Calu3 (cell line): Measurements from ENCODE around the gene COMMD3. TPM values are rescaled to one million over a fixed set of nuclear protein-coding genes. Genes with fewer than 3 reads are reported as not detected.
A peak's percentile ranks its signal among the peaks of the same experiment; 100 is the strongest.

Experiments
- Bru-seq: library from RNA; stranded (reverse); fragments of 400-500 nt; gene quantifications from one replicate; lab custom pipeline; 2021; lab: Mats Ljungman, UMichigan
- BruChase-seq, 2 experiments: library from RNA; stranded (reverse); fragments of 400-500 nt; gene quantifications; one replicate each; lab custom pipeline; 2021; lab: Mats Ljungman, UMichigan
- BruUV-seq: library from RNA; stranded (reverse); fragments of 400-500 nt; replicated peaks from 2 replicates; lab custom pipeline; 2021; lab: Mats Ljungman, UMichigan
- CTCF ChIA-PET: fragments of 300-600 bp; sonication (Branson Sonifier 250); formaldehyde crosslinking; loops from one replicate; lab custom pipeline; 2022; ENCODE audit warnings: antibody characterized with exemption; lab: Charles Lee
- DNase-seq: peaks from one replicate; pipeline ENCODE4 v3.0.0; 2022
- H3K27ac Mint-ChIP-seq: one replicate; pipeline ENCODE4 v1.8.0; 2022; ENCODE audit warnings: mixed read lengths; ENCODE audit not compliant: unreplicated experiment
- H3K27me3 Mint-ChIP-seq: one replicate; pipeline ENCODE4 v1.8.0; 2022; ENCODE audit warnings: mixed read lengths; ENCODE audit not compliant: unreplicated experiment
- H3K36me3 Mint-ChIP-seq: one replicate; pipeline ENCODE4 v1.8.0; 2022; ENCODE audit warnings: mild to moderate bottlenecking, moderate library complexity, mixed read lengths; ENCODE audit not compliant: insufficient read depth, unreplicated experiment
- H3K4me1 Mint-ChIP-seq: one replicate; pipeline ENCODE4 v1.8.0; 2022; ENCODE audit warnings: mild to moderate bottlenecking, low read depth, mixed read lengths; ENCODE audit not compliant: unreplicated experiment
- H3K4me3 Mint-ChIP-seq: one replicate; pipeline ENCODE4 v1.8.0; 2022; ENCODE audit warnings: mild to moderate bottlenecking, low read depth, moderate library complexity, mixed read lengths; ENCODE audit not compliant: unreplicated experiment
- H3K9me3 Mint-ChIP-seq: one replicate; pipeline ENCODE4 v1.8.0; 2022; ENCODE audit warnings: low read depth, mixed read lengths; ENCODE audit not compliant: unreplicated experiment
- CTCF ChIP-seq: fragments of 200-600 bp; IDR thresholded peaks from one replicate; pipeline ENCODE4 v1.8.0; 2022; ENCODE audit warnings: antibody characterized with exemption; ENCODE audit not compliant: unreplicated experiment
- intact Hi-C: fragments of 100-400 bp; cut with micrococcal nuclease; formaldehyde crosslinking; loops from one replicate; pipeline ENCODE4 v1.10.0; 2022; ENCODE audit not compliant: unreplicated experiment
- long read RNA-seq: library from polyadenylated mRNA; stranded (forward); transcript quantifications from one replicate; pipeline ENCODE4 v2.0.0, GENCODE V29; 2022
- total RNA-seq: library from RNA; stranded (reverse); gene quantifications from 2 replicates; pipeline ENCODE4 v1.2.3, GENCODE V29; 2022

The COMMD3 gene
- total RNA-seq (28.9 and 39.5 TPM in 2 replicates), Bru-seq, nascent RNA (percentile 65 among the genes with signal in this experiment), BruChase-seq, experiment 1, labeled RNA remaining after a 6-hour chase (percentile 89 among the genes with signal in this experiment), BruChase-seq, experiment 2, labeled RNA remaining after a 2-hour chase (percentile 77 among the genes with signal in this experiment)
- long read RNA-seq, transcript COMMD3-201 (8 exons, 1,342 nt): major isoform, 62 of 84 reads
- long read RNA-seq, partial matches to known transcripts: 4 of 84 reads
- long read RNA-seq, other reads (novel, unspliced or antisense): 11 of 84 reads

GRCh38 chr10:22316286-22317075 is at the start of gene COMMD3:
COMMD3 (plus strand) TSS chr10:22316388; CDS start chr10:22316418, 30 bp downstream.
- intact Hi-C loops: loop anchor here (5.0 kb wide), 2 partner anchors 89 to 314 kb away; partner anchors contain the start of gene DNAJC1
- no peaks in the 10 kb centered on the region for H3K9me3 Mint-ChIP-seq
- no peak for TF ChIP-seq CTCF
- peaks cover 36% of the 10 kb centered on the region for H3K36me3 Mint-ChIP-seq
- no peaks in the 10 kb centered on the region for H3K4me1 Mint-ChIP-seq
- no peaks in the 10 kb centered on the region for H3K27me3 Mint-ChIP-seq
- peak within 1 kb of the TSS; percentile 98 for H3K27ac Mint-ChIP-seq
- DNase-seq: peak; percentile 80
- CTCF ChIA-PET: interaction anchor here (0.5 to 0.9 kb wide), 4 partner anchors 24 to 312 kb away, joined by 3 to 5 read pairs (median 4); no protein-coding TSS in a partner anchor
- H3K4me3 Mint-ChIP-seq: peak within 1 kb of the TSS; percentile 86
- no TSS peak for BruUV-seq

DNA sequence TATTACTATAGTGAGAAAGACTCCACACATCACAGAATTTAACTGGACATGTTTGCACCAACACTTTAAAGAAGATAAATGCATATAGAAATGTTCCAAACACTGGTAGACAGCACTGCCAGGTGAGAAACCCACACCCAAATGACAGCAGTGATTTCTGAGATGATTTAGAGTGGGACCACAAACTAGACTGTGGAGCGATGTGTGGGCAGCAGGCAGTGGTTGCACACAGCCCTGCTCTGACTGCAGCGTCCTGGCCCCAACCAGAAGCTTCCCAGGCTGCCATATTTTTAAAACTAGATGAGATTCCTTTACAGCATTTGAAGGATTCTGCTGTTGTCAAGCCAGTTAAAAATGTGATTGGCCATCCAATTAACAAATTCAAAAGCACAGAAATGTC is 47.7 kb upstream of the COMMD3 start:
- no peak for TF ChIP-seq CTCF
- Mint-ChIP-seq H3K9me3 (no peaks in the 10 kb centered on the region), H3K4me3 (no peak overlapping the region), H3K27ac (no peak overlapping the region), H3K36me3 (no peaks in the 10 kb centered on the region), H3K27me3 (peaks cover 28% of the 10 kb centered on the region), H3K4me1 (no peaks in the 10 kb centered on the region)
- BruUV-seq: no TSS peak
- no peak for DNase-seq
- intact Hi-C loops: no loop called here
- CTCF ChIA-PET: no interaction called here

GRCh38 chr10:22271786-22272185 is 44.4 kb upstream of the COMMD3 start:
- Mint-ChIP-seq H3K27me3 (peaks cover 5% of the 10 kb centered on the region), H3K4me1 (no peaks in the 10 kb centered on the region), H3K27ac (no peak overlapping the region), H3K36me3 (no peaks in the 10 kb centered on the region), H3K9me3 (no peaks in the 10 kb centered on the region), H3K4me3 (no peak overlapping the region)
- no TSS peak for BruUV-seq
- intact Hi-C loops: no loop called here
- CTCF ChIA-PET: interaction anchor here (0.6 kb wide), 1 partner anchor 156 kb away, joined by 3 read pairs; no protein-coding TSS in a partner anchor
- no peak for DNase-seq
- TF ChIP-seq CTCF: no peak

GRCh38 chr10:22278441-22278782 is 37.8 kb upstream of the COMMD3 start:
- no peak for TF ChIP-seq CTCF
- no peak overlapping the region for H3K27ac Mint-ChIP-seq
- peaks cover 9% of the 10 kb centered on the region for H3K36me3 Mint-ChIP-seq
- no peaks in the 10 kb centered on the region for H3K9me3 Mint-ChIP-seq
- no TSS peak for BruUV-seq
- CTCF ChIA-PET: no interaction called here
- H3K4me3 Mint-ChIP-seq: peak overlapping the region; percentile 70
- no peaks in the 10 kb centered on the region for H3K4me1 Mint-ChIP-seq
- DNase-seq: no peak
- H3K27me3 Mint-ChIP-seq: peaks cover 19% of the 10 kb centered on the region
- intact Hi-C loops: no loop called here
